ENCODE measurements around the gene TAF7L. TPM values are rescaled to one million over a fixed set of nuclear protein-coding genes. Genes with fewer than 3 reads are reported as not detected.

TAF7L gene
- total RNA-seq, 1 experiment from 2014 or later, result 0.24 TPM

DNA sequence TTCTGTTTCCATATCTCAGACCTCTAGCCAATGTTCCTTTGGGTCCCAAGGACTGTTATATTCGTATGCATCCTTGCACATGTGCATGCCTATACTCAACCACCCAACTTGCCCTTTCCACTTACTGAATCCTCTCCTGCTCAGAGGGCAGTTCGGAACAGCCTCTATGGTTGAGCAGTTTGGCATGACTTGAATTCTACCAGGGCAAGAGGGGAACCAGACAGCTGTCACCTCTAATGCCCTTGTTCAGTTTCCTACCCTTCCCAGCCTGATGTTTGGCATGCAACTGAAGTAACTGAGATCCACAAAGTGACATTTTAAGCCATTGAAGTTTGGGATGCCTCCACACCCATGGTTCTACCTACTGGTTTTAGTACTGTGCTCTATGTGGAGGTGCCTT, 54.1 kb downstream of the TAF7L start:
- BruUV-seq (replicated peaks), result no TSS peak

GRCh38 chrX:101232316-101232715, 58.8 kb downstream of the TAF7L start:
- no TSS peak for BruUV-seq (replicated peaks)
- Histone ChIP-seq H3K27me3 (ENCODE audit: insufficient read depth, low read depth) (no peaks in the 10 kb centered on the region), H3K4me3 (no peak overlapping the region), H3K9me3 (ENCODE audit: insufficient read depth, low read depth) (no peaks in the 10 kb centered on the region), H3K36me3 (ENCODE audit: low read depth) (no peaks in the 10 kb centered on the region), H3K4me1 (replicated peaks; ENCODE audit: insufficient read depth) (no peaks in the 10 kb centered on the region), H4K20me1 (ENCODE audit: insufficient read depth) (no peaks in the 10 kb centered on the region), H2AFZ (no peak overlapping the region), H3F3A (ENCODE audit: insufficient read depth, low read depth) (no peaks in the 10 kb centered on the region), H3K9me2 (ENCODE audit: insufficient read depth) (no peaks in the 10 kb centered on the region), H3K4me2 (no peak overlapping the region), H3K79me2 (ENCODE audit: low read depth) (no peaks in the 10 kb centered on the region), H3K27ac (no peak overlapping the region)
- CTCF ChIA-PET, result no interaction called here
- TF ChIP-seq CTCF (conservative IDR thresholded peaks at IDR 0.05) (no peak), EZH2 (IDR thresholded peaks at IDR 0.05; ENCODE audit: low read depth) (no peak)
- POLR2A ChIA-PET (ENCODE audit: unreplicated experiment), result no interaction called here
- DNase-seq, result no peak
- intact Hi-C loops (cut with micrococcal nuclease; ENCODE audit: unreplicated experiment), result no loop called here

More for the DNA sequence above, 54.1 kb downstream of the TAF7L start:
- Histone ChIP-seq H2AFZ (no peak overlapping the region), H3K4me1 (replicated peaks; ENCODE audit: insufficient read depth) (no peaks in the 10 kb centered on the region), H3F3A (ENCODE audit: insufficient read depth, low read depth) (no peaks in the 10 kb centered on the region), H3K4me3 (no peak overlapping the region), H4K20me1 (ENCODE audit: insufficient read depth) (no peaks in the 10 kb centered on the region), H3K27ac (no peak overlapping the region), H3K36me3 (ENCODE audit: low read depth) (no peaks in the 10 kb centered on the region), H3K9me3 (ENCODE audit: insufficient read depth, low read depth) (no peaks in the 10 kb centered on the region), H3K4me2 (no peak overlapping the region), H3K9me2 (ENCODE audit: insufficient read depth) (no peaks in the 10 kb centered on the region), H3K27me3 (ENCODE audit: insufficient read depth, low read depth) (no peaks in the 10 kb centered on the region), H3K79me2 (ENCODE audit: low read depth) (no peaks in the 10 kb centered on the region)
- intact Hi-C loops (cut with micrococcal nuclease; ENCODE audit: unreplicated experiment), result no loop called here
- CTCF ChIA-PET, result no interaction called here
- POLR2A ChIA-PET (ENCODE audit: unreplicated experiment), result no interaction called here
- no peak for TF ChIP-seq EZH2 (IDR thresholded peaks at IDR 0.05; ENCODE audit: low read depth)
- TF ChIP-seq CTCF (conservative IDR thresholded peaks at IDR 0.05), result no peak
- no peak for DNase-seq

DNA sequence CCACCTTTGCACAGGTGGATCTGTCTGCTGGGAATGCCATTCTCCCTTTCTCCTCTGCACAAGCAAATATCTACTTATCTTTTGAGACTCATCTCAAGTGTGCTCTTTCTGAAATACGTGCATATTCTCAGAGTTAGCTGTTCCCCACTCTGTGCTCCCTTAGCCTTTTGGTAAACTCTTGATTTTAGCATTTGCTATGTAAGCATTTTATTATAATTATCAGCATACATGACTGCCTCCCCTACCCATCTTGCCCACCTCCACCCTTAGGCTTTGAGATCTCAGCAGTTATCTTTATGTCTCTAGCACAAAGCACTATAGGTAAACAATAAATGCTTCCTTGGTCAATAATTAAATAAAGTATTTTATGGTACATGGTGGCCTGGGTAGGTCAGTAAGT, 60.1 kb downstream of the TAF7L start:
- Histone ChIP-seq H3K9me3 (ENCODE audit: insufficient read depth, low read depth) (no peaks in the 10 kb centered on the region), H3K27me3 (ENCODE audit: insufficient read depth, low read depth) (no peaks in the 10 kb centered on the region), H3F3A (ENCODE audit: insufficient read depth, low read depth) (no peaks in the 10 kb centered on the region), H3K79me2 (ENCODE audit: low read depth) (no peaks in the 10 kb centered on the region), H3K4me1 (replicated peaks; ENCODE audit: insufficient read depth) (no peaks in the 10 kb centered on the region), H3K4me3 (no peak overlapping the region), H3K36me3 (ENCODE audit: low read depth) (no peaks in the 10 kb centered on the region), H3K9me2 (ENCODE audit: insufficient read depth) (no peaks in the 10 kb centered on the region), H2AFZ (no peak overlapping the region), H3K4me2 (no peak overlapping the region), H3K27ac (no peak overlapping the region), H4K20me1 (ENCODE audit: insufficient read depth) (no peaks in the 10 kb centered on the region)
- no peak for DNase-seq
- no peak for TF ChIP-seq EZH2 (IDR thresholded peaks at IDR 0.05; ENCODE audit: low read depth)
- TF ChIP-seq CTCF (conservative IDR thresholded peaks at IDR 0.05), result no peak
- BruUV-seq (replicated peaks), result no TSS peak
- intact Hi-C loops (cut with micrococcal nuclease; ENCODE audit: unreplicated experiment), result no loop called here
- ChIA-PET CTCF (no interaction called here), POLR2A (ENCODE audit: unreplicated experiment) (no interaction called here)

Measured in PC-9 (cell line).